Kasumi-1 (cell line): ENCODE results near the gene TBC1D22A.

Source experiments
- DNase-seq, 2 experiments: peaks; one replicate each; lab custom pipeline; 2025; lab: John Stamatoyannopoulos, UW

The TBC1D22A gene

GRCh38 chr22:47060718-47061117 is 298.3 kb downstream of the TBC1D22A start:
- no peak for DNase-seq

DNA sequence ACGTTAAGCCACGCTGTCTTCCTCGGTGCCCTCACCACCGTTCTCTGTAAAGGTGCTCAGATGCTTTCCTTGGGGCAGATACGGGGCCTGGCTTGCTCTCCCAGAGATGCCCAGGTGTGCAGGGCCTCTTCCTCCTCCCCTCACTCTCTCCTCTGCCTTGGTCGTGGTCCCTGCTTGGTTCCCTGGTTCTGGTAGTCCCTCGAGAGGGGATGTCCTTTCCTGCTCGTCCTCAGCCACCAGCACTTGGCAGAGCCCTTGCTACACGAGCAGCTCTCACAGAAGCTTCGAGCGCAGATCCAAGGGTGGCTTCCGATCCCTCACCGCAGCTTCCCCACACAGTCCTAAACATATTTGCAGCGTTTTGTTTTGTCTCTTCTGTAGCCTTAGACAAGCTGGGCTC is 298.8 kb downstream of the TBC1D22A start:
- no peak for DNase-seq

- DNase-seq = no peak
Measured at GRCh38 chr22:47062126-47062525, 299.7 kb downstream of the TBC1D22A start.

DNA sequence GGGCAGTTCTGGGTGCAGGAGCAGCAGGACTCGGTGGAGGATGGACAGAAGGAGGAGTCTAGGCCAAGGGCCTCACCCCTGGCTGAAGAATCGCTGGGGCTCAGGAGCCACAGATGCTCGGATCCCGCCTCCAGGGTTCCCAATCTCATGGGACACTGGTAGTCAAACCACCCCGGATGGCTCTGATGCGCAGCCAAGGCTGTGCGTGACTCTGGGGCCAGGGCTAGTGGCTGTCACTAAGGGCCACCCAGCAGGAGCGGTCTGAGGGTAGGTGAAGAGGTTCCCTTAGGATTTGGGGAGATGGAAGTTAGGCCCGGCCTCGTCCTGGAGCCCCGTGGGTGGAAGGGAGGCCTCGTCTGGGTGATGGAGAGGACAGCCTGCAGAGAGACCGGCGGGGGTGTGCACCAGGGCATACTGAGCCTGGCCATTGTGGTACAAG is 300.6 kb downstream of the TBC1D22A start:
- DNase-seq = no peak

DNA sequence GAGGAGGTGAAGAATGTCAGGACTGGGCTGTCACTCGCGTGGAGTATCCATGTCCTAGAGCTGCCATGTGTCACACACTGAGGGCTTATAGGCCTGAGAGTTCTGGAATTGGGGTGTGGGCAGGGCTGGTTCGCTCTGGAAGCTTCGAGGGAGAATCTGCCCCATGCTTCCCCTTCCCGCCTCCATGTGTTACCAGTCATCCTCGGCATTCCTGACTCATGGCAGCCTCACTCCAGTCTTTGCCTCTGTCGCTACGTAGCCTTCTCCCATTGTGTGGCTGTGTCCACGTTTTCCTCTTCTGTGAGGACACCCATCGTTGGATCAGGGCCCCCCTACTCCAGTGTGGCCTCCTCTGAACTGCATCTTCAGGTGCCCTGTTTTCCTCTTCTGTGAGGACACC is 301.2 kb downstream of the TBC1D22A start:
- no peak for DNase-seq

DNA sequence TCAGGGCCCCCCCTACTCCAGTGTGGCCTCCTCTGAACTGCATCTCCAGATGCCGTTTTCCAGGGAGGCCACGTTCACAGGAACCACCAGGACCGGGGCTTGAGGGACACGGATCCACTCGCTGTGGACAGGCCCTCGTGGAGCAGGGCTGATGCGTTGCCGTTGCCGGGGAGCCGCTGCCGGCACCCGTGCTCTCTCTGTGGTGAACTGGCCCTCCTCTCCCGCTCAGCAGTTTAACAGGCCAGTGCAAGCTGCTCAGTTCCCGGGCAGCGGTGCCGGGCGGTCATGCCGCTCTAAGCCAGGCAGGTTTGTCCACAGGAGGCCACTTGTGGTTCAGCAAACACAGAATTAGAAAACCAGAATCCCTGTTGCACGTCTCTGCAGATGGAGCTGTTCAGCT is 301.6 kb downstream of the TBC1D22A start:
- DNase-seq = no peak

- no peak for DNase-seq
Measured at GRCh38 chr22:47064416-47064815, 302.0 kb downstream of the TBC1D22A start.

GRCh38 chr22:47065756-47066615 is 303.5 kb downstream of the TBC1D22A start:
- no peak for DNase-seq

DNA sequence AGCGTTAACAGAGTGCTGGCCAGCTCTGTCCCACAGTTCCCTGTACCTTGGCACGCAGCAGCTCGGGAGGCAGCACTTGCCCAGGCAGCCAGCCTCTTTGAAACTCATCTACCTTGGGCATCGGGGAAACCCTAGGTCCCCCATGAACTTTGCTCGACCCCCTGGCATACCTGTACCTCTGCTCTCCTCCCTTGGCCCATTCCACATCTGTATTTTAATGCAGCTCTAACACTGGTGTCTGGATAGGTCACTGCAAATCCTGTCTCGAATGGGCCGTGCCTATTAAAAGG is 304.1 kb downstream of the TBC1D22A start:
- DNase-seq = no peak

DNA sequence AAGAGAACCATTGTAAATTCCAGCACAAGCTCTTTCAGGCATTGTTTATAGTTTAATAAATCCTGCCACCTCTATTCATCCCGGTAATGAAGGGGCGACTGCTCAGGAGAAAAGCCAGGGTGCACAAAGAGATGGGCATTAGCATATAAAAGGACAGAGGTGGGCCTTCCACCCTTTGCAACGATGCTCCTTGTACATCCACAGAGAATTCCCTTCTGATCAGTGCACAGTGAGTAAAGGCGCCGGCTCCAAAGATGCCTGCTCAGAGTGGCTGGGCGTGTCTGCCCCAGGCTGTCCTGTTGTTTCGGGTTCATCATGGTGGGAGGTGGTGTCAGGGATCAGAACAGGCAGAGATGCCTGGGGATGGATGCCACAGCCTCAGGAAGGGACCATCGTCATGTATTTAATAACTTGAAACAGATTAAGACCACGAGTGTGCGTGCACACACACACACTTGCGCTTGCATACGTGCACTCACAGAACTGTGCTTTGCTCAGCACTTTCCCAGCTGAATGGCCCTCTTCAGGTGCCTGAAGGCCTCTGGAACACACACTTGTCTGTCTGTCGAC is 305.0 kb downstream of the TBC1D22A start:
- no peak for DNase-seq

DNA sequence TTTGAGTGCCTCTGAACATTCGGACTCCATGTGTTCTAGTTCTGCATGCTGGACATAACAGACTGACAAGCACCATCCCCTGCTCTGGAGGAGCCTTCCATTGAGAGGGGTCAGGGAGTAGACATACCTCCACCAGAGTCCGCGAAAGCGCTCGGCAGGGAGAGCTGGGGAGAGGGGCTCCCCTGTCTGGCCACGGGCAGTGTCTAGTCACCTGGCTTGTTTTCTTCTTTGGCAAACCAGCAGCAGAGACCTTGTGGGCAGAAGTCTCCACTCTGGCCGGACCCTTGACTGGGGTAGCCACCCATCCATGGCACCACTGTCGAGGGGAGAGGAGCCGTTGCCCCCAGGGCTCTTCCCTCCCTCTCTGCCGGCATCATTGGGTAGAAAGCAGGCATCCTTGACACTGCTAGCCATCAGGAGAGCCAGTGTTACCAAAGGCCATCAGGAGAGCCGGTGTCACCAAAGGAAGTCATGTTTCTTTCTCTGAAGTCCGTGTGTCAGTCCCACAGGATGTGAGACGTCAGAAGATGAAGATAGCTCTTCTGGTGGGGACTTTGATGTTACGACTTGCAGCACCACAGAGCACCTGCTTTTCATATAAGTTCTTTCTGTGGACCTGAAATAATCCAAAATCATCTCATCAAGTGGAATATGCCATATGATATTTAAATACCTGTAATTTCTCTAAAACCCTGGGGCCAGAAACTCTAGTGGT is 305.6 kb downstream of the TBC1D22A start:
- no peak for DNase-seq

- DNase-seq = no peak
Measured at GRCh38 chr22:47068626-47068996, 306.2 kb downstream of the TBC1D22A start.

- no peak for DNase-seq
Measured at GRCh38 chr22:47069270-47069669, 306.8 kb downstream of the TBC1D22A start.

GRCh38 chr22:47071078-47071806 is 308.8 kb downstream of the TBC1D22A start:
- DNase-seq = no peak

DNA sequence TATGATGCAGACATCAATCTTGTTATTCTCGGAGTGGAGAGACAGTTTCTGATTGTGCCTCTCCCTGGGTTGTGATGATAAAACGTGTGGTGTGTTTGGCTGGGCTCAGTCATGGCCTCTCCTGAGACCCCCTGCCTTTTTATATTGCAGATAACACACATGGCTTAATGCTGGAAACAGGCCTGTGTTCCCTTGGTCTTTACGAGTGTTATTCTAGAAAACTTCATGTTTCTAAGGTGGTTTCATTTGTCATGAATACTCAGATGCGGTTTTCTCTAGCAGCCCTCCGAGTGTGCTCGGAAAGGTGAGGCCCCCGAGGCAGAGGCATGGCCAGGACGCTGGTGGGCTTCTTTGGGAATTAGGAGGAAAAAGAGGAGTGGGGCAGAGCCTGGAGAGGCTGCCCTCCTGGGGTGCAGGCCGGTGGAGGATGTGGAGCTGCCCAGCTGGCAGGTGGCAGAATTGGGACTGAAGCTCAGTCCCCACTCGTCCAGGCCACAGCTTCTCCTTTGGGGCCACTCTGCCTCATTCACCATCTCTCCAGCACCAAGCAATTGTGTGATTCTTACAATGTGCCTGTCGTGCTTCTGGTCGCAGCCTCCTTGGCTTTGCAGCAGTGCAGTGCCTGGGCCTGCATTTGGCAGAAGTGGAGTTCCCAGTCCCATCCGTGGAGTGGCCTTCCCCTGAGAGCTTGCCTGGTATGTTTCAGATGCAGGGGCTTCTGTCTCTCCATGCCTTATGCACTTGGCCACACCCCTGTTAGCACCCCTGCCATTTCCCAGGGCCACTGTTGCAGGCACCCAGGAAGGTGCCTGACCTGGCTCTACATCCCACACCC is 309.6 kb downstream of the TBC1D22A start:
- DNase-seq = no peak

DNA sequence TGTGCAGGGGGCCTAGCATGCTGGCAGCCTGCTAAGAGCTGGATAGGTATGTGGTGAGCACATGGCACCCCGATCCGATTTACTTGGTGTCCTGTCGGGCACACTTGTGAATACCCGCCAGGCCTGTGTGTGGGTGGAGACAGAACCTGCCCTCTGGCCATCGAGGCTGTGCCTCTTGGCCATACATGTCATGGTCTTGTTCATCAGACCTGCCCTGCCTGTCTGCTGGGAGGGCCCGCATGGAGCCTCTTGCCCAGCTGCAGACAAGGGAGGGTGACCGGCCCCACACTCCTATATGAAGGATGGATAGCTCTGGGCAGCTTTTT is 310.2 kb downstream of the TBC1D22A start:
- DNase-seq = no peak

DNA sequence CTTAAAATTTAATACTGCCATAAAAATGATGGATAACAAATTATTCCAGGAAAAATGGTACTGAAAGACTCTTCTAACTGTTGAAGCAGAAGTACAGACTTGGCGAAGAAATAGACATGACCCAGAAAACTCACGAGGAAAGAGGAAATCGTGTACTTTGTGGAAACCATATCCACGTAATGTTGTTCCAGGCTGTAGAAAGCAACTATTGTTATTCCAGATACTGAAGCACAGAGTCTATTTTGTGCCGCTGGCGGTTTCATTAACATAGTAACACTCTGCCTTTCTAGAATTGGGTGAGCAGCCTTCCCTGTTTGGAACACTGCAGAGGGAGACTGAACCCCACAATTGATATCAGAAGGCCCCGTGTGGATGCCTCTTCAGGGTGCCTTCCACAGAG is 310.6 kb downstream of the TBC1D22A start:
- no peak for DNase-seq

- no peak for DNase-seq
Measured at GRCh38 chr22:47074105-47074504, 311.7 kb downstream of the TBC1D22A start.

DNA sequence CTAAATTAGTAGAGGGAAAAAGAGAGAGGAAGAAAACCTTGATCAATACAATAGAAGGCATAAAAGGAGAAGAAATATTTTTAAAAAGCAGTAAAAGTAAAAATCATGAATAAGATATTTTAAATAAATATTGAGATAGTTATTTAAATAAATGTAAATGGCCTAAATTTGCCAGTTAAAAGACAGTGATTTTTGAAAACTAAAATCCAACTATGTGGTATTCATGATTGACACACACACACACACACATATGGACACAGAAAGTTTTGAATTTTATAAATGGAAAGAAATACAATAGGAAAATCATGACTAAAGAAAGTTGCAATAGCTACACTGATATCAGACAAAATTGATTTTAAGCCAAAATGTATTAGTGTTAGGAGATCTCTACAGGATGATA is 313.1 kb downstream of the TBC1D22A start:
- DNase-seq = no peak

- peak in 1 of 2 experiments; percentile 1 for DNase-seq
Measured at GRCh38 chr22:47076758-47077157, 314.3 kb downstream of the TBC1D22A start.

DNA sequence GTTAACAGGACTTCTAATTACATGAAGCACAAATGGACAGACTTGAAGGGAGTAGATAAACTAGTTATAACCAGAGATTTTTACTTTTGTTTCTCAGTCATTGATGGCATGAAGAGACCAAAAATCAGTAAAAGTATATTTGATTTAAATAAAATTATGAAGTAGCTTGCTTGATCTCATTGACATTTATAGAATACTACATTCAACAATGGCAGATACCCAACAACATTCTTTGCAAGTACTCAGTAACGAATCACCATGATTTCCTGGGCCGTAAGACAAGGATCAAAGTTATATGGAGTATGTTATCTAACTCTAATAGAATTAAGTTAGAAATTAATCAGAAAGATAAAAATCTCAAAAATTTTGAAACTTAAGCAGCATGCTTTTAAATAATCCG is 317.6 kb downstream of the TBC1D22A start:
- no peak for DNase-seq

DNA sequence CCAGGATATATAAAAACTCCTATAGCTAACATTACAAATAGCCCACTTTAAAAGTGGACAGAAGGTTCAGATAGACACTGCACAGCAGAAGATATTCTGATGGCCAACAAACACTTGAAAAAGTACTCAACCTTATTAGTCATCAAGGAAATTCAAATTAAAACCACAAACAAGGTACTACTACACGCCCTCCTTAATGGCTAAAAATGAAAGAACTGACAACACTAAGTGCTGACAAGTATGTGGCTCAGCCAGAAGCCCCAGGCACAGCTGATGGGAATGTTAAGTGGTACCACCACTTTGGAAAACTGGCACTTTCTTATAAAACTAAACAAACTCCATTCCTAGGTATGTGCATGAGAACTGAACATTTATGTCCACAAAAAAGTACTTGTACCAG is 320.1 kb downstream of the TBC1D22A start:
- DNase-seq = no peak
